GDM1 (cell line): ENCODE measurements around the gene WFIKKN2.
"Not testable (repeated sequence)": the region's sequence is repeated elsewhere in the genome, so short reads cannot be mapped to it uniquely, and the experiment has no call there.

Source experiments
- DNase-seq: peaks from one replicate; lab custom pipeline; 2025; lab: John Stamatoyannopoulos, UW

Gene WFIKKN2, protein sequence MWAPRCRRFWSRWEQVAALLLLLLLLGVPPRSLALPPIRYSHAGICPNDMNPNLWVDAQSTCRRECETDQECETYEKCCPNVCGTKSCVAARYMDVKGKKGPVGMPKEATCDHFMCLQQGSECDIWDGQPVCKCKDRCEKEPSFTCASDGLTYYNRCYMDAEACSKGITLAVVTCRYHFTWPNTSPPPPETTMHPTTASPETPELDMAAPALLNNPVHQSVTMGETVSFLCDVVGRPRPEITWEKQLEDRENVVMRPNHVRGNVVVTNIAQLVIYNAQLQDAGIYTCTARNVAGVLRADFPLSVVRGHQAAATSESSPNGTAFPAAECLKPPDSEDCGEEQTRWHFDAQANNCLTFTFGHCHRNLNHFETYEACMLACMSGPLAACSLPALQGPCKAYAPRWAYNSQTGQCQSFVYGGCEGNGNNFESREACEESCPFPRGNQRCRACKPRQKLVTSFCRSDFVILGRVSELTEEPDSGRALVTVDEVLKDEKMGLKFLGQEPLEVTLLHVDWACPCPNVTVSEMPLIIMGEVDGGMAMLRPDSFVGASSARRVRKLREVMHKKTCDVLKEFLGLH

GRCh38 chr17:50835301-50836234 lies at the start of gene WFIKKN2:
Gene WFIKKN2, plus strand, starts transcription at chr17:50835586. Its CDS starts 352 bp downstream, at chr17:50835938.
- no peak for DNase-seq

- DNase-seq: no peak
These were observed 49.3 kb upstream of the WFIKKN2 start for GRCh38 chr17:50785946-50786570.

DNA sequence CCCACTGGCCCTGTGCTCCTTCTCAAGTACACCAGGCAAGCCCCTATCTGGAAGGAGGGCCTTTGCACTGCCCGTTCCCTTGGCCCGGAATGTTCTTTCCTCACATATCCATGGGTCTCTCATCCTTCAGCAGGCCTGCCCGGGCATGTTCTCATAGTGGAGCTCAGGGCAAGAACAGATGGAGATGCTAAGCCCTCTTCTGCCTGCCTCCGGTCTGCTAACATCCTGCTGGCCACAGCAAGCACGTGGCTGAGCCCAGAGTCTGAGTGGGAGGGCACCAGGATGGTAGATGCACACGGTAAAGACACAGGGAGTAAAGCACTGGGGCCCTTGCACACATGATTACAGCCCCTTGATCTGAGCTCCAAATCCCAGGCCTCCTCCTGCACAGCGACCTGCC lies 48.3 kb upstream of the WFIKKN2 start:
- DNase-seq: no peak

- peak; percentile 76 for DNase-seq
These were observed 44.8 kb upstream of the WFIKKN2 start for GRCh38 chr17:50790618-50791017.

GRCh38 chr17:50792132-50792531 lies 43.3 kb upstream of the WFIKKN2 start:
- DNase-seq: no peak

- DNase-seq: no peak
These were observed 42.4 kb upstream of the WFIKKN2 start for GRCh38 chr17:50793007-50793406.

DNA sequence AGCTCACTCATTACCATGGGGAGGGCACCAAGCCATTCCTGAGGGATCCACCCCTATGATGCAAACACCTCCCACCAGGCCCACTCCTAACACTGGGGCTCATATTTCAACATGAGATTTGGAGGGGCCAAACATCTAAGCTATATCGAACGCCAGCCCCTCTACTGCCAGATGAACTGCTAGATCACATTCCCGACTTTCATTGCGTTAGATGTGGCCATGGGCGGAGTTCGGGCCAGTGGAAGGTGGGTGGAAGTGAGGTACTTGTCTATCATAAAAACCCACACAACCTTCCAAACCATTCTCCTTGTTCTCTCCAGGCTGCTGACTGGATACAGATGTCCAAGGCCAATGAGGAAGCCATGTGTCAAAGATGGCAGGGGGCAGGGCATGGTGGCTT lies 41.0 kb upstream of the WFIKKN2 start:
- DNase-seq: no peak

DNA sequence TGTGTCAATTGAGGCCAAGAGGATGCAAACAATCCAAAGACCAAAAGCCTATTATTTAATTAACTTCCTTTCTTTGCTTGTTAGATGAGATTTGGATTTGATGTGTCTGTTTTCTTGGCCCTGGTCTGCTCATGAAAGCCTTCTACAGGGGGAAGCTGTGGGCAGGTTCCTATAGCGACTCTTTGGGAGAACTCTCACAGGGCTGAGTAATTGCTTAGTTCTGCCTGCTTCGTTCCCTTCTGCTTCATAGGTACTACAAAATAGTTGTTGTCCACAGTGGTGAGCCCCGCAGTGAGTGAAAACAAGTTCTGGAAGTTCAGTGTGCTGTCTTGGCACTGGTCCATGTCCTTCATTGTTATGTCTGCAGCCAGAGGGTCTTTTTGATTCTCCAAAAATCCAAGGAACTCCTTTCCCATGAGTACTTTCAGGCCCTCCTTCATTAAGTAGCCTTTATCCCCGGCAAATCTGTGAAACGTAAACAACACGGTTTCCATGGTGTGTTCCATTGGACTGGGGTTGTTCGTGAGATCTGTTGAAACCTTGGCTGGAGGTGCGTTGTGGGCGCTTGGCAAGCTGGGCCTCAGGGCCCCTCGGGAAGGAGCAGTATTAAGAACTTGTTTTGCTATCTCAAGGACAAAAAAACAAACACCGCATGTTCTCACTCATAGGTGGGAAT lies 38.1 kb upstream of the WFIKKN2 start:
- peak; percentile 37 for DNase-seq

GRCh38 chr17:50798424-50799288 lies 36.7 kb upstream of the WFIKKN2 start:
- no peak for DNase-seq

DNA sequence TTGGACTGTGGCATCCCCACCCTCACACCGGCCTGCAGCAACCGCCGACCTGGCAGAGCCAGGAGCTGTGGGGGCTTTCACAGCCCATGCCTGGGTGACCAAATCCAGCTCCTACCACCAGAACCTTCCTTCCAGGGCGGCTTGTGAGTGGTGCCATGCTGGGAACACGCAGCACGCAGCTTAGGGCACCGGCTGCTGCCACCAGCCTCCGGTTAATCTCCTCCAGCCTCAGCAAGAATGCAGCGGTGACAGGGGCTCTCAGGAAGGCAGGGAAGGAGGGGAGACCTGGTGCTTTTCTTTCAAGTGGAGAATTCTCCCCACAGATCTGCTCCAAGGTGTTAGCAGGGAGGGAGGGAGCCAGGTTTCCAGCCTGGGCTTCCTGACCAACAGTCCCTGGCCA lies 35.8 kb upstream of the WFIKKN2 start:
- no peak for DNase-seq

GRCh38 chr17:50800196-50800700 lies 35.1 kb upstream of the WFIKKN2 start:
- DNase-seq: no peak

DNA sequence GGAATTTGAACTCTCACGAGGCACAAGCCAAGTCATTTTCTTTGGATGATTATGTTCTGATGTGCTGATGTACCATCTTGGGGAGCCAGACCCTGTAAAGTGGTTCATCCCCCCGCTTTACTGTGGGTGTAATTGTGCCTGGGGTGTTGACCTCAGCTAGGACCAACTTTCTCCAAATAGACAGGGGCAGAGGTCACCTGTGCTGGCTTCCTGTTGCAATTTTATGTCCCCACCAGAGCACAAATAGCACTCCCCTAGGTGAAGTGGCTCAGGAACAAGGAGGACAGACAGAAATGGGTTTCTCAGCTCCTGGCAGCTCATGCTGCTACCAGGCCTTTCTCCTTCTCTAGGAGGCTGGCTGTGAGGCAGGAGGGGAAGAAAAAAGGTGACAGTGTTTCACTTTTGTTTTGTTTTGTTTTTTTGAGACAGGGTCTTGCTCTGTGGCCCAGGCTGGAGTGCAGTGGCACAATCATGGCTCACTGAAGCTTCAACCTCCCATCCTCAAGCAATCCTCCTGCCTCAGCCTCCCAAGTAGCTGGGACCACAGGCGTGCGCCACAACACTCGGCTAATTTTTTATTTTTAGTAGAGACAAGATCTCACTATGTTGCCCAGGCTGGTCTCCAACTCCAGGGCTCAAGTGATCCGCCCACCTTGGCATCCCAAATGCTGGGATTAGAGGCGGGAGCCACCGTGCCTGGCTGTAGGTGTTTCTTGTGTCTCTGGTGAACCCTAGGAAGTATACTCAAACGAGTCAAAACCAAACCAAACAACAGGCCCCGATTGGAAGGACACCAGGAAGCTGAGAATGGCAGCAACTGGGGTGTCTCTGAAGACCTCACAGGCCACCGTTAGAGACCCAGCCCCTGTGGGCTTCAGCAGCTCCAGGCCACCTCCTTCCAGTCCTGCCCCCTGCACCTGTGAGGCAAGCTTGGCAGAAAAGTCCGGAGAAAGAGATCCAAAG lies 32.5 kb upstream of the WFIKKN2 start:
- DNase-seq: no peak

DNA sequence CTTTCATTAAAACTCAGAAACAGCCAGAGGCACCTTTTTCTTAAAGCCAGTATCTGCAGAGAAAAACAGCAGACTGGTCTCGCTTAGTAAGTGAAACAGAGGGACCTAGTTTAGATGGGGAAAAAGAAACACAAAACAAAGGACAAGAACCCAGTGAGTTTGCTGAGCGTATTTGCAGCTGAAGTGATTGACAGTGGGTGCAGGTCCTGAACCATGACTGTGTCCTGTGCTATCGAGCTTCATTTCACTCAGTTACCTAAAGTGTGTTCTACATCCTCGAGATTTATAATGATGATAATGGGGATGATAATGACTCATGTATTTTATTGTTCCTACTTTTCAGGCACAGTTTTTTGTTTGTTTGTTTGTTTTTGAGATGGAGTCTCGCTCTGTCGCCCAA lies 31.7 kb upstream of the WFIKKN2 start:
- no peak for DNase-seq

DNA sequence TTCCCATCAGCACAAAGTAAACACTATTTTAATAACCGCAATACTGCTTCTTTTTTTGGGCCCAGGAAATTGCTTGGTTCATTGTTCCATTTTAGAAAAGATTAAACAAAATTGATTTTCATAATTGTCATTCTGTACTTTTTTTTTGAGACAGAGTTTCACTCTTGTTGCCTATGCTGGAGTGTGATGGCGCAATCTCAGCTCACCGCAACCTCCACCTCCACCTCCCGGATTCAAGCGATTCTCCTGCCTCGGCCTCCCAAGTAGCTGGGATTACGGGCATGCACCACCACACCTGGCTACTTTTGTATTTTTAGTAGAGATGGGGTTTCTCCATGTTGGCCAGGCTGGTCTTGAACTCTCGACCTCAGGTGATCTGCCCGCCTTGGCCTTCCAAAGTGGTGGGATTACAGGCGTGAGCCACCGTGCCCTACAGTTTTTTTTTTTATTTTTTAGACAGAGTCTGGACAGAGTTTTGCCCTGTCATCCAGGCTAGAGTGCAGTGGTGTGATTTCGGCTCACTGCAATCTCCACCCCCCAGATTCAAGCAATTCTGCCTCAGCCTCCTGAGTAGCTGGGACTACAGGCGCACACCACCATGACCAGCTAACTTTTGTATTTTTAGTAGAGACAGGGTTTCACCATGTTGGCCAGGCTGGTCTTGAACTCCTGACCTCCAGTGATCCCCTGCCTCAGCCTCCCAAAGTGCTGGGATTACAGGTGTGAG lies 30.5 kb upstream of the WFIKKN2 start:
- DNase-seq: not testable (repeated sequence)

DNA sequence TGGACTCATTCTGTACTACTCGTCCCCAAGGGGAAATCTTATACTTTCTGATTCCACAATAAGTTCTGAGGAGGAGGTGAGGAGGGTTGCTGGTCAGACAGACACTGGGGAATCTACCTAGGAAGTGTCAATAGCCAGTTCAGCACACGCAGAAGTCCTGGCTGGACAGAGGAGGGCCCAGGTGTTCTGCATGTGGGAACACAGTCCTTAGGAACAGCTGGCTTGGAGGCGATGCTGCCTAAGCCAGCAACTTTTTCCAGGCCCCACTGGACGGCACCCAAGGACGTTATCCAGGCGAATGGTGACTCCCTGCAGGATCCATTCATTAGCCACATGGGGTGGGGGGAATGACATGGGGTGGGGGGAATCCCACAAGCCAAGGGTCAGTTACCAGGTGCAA lies 29.9 kb upstream of the WFIKKN2 start:
- DNase-seq: no peak

- DNase-seq: no peak
These were observed 29.2 kb upstream of the WFIKKN2 start for GRCh38 chr17:50806141-50806643.

DNA sequence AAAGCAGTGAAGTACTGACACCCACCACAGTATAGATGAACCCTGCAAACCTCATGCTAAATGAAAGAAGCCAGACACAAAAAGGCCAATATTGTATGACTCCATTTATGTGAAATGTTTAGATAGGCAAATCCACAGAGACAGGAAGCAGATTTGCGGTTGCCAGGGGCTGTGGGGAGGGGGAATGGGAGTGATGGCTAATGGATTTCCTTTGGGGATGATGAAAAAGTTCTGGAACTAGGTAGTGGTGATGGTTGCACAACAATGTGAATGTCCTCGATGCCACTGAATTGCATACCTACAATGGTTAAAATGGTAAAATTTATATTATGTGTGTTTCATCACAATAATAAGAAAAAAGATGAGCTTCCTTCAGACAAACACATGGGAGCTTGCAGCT lies 28.4 kb upstream of the WFIKKN2 start:
- DNase-seq: no peak

- no peak for DNase-seq
These were observed 27.7 kb upstream of the WFIKKN2 start for GRCh38 chr17:50807675-50808074.
